ENCODE measurements around the gene ZNF497.
A peak's percentile ranks its signal among the peaks of the same experiment; 100 is the strongest.
"Not testable (repeated sequence)": the region's sequence is repeated elsewhere in the genome, so short reads cannot be mapped to it uniquely, and the experiment has no call there.

ZNF497 gene

GRCh38 chr19:58350871-58351557 lies 11.5 kb downstream of the ZNF497 start:
- no peak overlapping the region for H3K9ac ChIP-seq
- no peak overlapping the region for H3K4me2 ChIP-seq (ENCODE audit: low read length)
- H3K79me2 ChIP-seq, result peaks cover 20% of the 10 kb centered on the region
- no peak overlapping the region for H3K27ac ChIP-seq
- peaks cover 9% of the 10 kb centered on the region for H3K4me1 ChIP-seq
- no peaks in the 10 kb centered on the region for H3K27me3 ChIP-seq (ENCODE audit: control insufficient read depth, insufficient read depth, low read length)
- H2AFZ ChIP-seq, result no peak overlapping the region
- no peak for TF ChIP-seq CTCF (IDR thresholded peaks at IDR 0.05)
- H3K36me3 ChIP-seq (ENCODE audit: control insufficient read depth, insufficient read depth, low read length), result no peaks in the 10 kb centered on the region
- H3K4me3 ChIP-seq (ENCODE audit: low read depth, low read length), result no peak overlapping the region
- H3K9me3 ChIP-seq (ENCODE audit: control insufficient read depth, low read length), result no peaks in the 10 kb centered on the region

GRCh38 chr19:58350001-58350861 lies 12.3 kb downstream of the ZNF497 start:
- no peak overlapping the region for H3K4me3 ChIP-seq (ENCODE audit: low read depth, low read length)
- H2AFZ ChIP-seq, result no peak overlapping the region
- H3K4me2 ChIP-seq (ENCODE audit: low read length), result no peak overlapping the region
- H3K27ac ChIP-seq, result no peak overlapping the region
- no peak for TF ChIP-seq CTCF (IDR thresholded peaks at IDR 0.05)
- H3K79me2 ChIP-seq, result peaks cover 20% of the 10 kb centered on the region
- no peaks in the 10 kb centered on the region for H3K9me3 ChIP-seq (ENCODE audit: control insufficient read depth, low read length)
- H3K9ac ChIP-seq, result no peak overlapping the region
- H3K27me3 ChIP-seq (ENCODE audit: control insufficient read depth, insufficient read depth, low read length), result no peaks in the 10 kb centered on the region
- H3K4me1 ChIP-seq, result peaks cover 12% of the 10 kb centered on the region
- H3K36me3 ChIP-seq (ENCODE audit: control insufficient read depth, insufficient read depth, low read length), result no peaks in the 10 kb centered on the region

- Histone ChIP-seq H3K4me1 (peaks cover 12% of the 10 kb centered on the region), H3K9me3 (ENCODE audit: control insufficient read depth, low read length) (no peaks in the 10 kb centered on the region), H3K36me3 (ENCODE audit: control insufficient read depth, insufficient read depth, low read length) (no peaks in the 10 kb centered on the region), H3K9ac (no peak overlapping the region), H3K79me2 (peaks cover 20% of the 10 kb centered on the region), H3K4me2 (ENCODE audit: low read length) (no peak overlapping the region), H3K27ac (no peak overlapping the region), H2AFZ (no peak overlapping the region), H3K4me3 (ENCODE audit: low read depth, low read length) (no peak overlapping the region), H3K27me3 (ENCODE audit: control insufficient read depth, insufficient read depth, low read length) (no peaks in the 10 kb centered on the region)
- TF ChIP-seq CTCF (IDR thresholded peaks at IDR 0.05), result no peak
Observed at GRCh38 chr19:58349590-58349989, 13.0 kb downstream of the ZNF497 start.

GRCh38 chr19:58348080-58348479 lies 14.5 kb downstream of the ZNF497 start:
- H3K79me2 ChIP-seq, result peaks cover 20% of the 10 kb centered on the region
- not testable (repeated sequence) for H3K9ac ChIP-seq; H3K9me3 ChIP-seq (ENCODE audit: control insufficient read depth, low read length); H3K36me3 ChIP-seq (ENCODE audit: control insufficient read depth, insufficient read depth, low read length); H3K27me3 ChIP-seq (ENCODE audit: control insufficient read depth, insufficient read depth, low read length)
- peak overlapping the region; percentile 90 for H3K27ac ChIP-seq
- H3K4me2 ChIP-seq (ENCODE audit: low read length), result peak overlapping the region; percentile 97
- H3K4me3 ChIP-seq (ENCODE audit: low read depth, low read length), result peak overlapping the region; percentile 58
- H2AFZ ChIP-seq, result peak overlapping the region; percentile 86
- peaks cover 12% of the 10 kb centered on the region for H3K4me1 ChIP-seq
